DOHH2 (cell line): ENCODE data around the gene IDUA.

Source experiments
- EZH2phosphoT487 ChIP-seq: fragments of 200-600 bp; sonication (generic); IDR thresholded peaks from 2 replicates; pipeline ENCODE4 v1.6.1; 2017; ENCODE audit warnings: borderline replicate concordance, mild to moderate bottlenecking, antibody characterized with exemption, low read length, moderate library complexity, mixed read lengths
- TF ChIP-seq, protein P1 (sequence below): fragments of 200-600 bp; sonication (generic); IDR thresholded peaks from one replicate; pipeline ENCODE4 v1.5.1; 2014; ENCODE audit warnings: antibody characterized with exemption, mild to moderate bottlenecking, low read depth, low read length; ENCODE audit not compliant: poor library complexity, severe bottlenecking

DNA sequence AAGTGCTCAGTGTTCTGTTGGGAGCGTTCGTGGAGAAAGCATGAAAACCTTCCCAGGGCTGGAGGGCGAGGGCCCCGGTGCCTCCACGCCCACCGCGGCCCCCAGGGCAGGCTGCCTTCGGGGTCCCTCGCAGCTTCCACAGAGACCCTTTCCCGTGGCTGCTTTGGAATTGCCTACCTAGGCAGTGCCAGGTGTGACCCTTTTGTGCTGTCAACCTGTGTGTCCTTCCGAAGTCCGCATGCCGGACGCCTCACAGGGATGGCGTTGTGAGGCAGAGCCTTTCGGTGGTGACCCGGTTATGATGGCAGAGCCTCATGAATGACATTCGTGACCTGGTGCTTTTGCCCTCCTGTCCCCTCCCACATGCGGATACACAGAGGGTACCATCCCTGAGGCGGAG is 37.2 kb upstream of the IDUA start:
- TF ChIP-seq, protein P1, sequence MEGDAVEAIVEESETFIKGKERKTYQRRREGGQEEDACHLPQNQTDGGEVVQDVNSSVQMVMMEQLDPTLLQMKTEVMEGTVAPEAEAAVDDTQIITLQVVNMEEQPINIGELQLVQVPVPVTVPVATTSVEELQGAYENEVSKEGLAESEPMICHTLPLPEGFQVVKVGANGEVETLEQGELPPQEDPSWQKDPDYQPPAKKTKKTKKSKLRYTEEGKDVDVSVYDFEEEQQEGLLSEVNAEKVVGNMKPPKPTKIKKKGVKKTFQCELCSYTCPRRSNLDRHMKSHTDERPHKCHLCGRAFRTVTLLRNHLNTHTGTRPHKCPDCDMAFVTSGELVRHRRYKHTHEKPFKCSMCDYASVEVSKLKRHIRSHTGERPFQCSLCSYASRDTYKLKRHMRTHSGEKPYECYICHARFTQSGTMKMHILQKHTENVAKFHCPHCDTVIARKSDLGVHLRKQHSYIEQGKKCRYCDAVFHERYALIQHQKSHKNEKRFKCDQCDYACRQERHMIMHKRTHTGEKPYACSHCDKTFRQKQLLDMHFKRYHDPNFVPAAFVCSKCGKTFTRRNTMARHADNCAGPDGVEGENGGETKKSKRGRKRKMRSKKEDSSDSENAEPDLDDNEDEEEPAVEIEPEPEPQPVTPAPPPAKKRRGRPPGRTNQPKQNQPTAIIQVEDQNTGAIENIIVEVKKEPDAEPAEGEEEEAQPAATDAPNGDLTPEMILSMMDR, result no peak
- no peak for TF ChIP-seq EZH2phosphoT487
